Retinal pigment epithelial cell (primary cell): ENCODE results near the gene RSPH1.

Experiments used
- DNase-seq: peaks from one replicate; pipeline ENCODE4 v3.0.0-alpha.2; 2010; ENCODE audit warnings: low read depth
- H3K4me3 ChIP-seq: 2 replicates; pipeline ENCODE4 v1.5.1; 2011; ENCODE audit warnings: mild to moderate bottlenecking, low read length, control low read depth, moderate library complexity
- TF ChIP-seq, protein P1 (sequence below): conservative IDR thresholded peaks from 2 replicates; pipeline ENCODE4 v1.5.1; 2011; ENCODE audit warnings: low read depth, low read length, control low read depth, inconsistent platforms

Gene RSPH1

DNA sequence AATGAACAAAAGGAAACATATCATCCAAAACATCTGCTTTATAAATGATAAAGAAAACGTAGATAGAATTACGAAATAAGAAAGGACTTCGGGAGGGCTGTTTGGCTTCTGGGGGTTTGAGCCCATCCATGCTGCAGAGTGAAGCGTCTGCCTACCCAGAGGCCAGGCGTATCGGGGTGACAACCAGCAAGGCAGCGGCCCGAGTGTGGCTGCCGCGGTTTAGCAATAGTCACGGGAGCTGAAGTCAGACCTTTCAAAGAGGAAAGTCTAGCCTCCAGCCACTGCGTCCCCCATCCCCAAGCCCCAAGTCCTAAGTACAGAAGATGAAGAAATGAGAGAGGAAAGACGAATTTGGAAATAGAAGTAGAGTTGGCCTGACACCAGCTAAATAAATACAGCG lies 26.2 kb upstream of the RSPH1 start:
- H3K4me3 ChIP-seq, result no peak overlapping the region
- TF ChIP-seq, protein P1, sequence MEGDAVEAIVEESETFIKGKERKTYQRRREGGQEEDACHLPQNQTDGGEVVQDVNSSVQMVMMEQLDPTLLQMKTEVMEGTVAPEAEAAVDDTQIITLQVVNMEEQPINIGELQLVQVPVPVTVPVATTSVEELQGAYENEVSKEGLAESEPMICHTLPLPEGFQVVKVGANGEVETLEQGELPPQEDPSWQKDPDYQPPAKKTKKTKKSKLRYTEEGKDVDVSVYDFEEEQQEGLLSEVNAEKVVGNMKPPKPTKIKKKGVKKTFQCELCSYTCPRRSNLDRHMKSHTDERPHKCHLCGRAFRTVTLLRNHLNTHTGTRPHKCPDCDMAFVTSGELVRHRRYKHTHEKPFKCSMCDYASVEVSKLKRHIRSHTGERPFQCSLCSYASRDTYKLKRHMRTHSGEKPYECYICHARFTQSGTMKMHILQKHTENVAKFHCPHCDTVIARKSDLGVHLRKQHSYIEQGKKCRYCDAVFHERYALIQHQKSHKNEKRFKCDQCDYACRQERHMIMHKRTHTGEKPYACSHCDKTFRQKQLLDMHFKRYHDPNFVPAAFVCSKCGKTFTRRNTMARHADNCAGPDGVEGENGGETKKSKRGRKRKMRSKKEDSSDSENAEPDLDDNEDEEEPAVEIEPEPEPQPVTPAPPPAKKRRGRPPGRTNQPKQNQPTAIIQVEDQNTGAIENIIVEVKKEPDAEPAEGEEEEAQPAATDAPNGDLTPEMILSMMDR, result no peak
- no peak for DNase-seq

DNA sequence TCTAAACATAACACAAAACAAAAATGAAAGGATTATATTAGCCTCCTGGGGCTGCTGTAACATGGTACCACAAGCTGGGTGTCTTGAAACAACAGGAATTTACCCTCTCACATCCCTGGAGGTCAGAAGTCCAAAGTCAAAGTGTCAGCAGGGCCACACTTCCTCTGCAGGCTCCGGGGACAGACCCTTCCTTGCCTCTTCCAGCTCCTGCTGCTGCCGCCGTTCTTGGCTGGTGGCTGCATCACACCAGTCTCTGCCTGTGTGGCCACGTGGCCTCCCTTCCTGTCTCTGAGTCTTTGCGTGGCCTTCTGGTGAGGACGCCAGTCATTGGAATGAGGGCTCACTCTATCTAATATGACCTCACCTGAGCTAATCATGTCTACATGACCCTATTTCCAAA lies 25.8 kb upstream of the RSPH1 start:
- DNase-seq, result no peak
- H3K4me3 ChIP-seq, result no peak overlapping the region
- TF ChIP-seq, protein P1, result no peak

DNA sequence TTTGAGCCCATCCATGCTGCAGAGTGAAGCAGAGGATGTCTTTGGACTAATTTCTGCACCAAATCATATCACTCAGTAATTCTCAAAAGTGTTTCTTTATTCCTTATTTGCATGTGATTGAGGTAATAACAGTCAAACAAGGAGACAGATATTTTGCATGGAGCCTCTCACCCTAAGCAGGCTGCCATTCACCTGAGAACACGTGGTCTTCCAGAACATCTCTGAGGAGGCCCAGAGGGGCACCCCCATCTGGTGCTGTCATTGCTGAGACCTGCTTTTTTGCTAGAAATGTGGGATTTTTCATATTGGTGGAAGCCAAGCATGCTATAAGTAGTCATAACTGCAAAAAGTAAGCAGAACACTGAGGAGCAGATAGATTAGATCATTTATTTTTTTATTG lies 25.4 kb upstream of the RSPH1 start:
- DNase-seq, result no peak
- no peak overlapping the region for H3K4me3 ChIP-seq
- TF ChIP-seq, protein P1, result no peak

DNA sequence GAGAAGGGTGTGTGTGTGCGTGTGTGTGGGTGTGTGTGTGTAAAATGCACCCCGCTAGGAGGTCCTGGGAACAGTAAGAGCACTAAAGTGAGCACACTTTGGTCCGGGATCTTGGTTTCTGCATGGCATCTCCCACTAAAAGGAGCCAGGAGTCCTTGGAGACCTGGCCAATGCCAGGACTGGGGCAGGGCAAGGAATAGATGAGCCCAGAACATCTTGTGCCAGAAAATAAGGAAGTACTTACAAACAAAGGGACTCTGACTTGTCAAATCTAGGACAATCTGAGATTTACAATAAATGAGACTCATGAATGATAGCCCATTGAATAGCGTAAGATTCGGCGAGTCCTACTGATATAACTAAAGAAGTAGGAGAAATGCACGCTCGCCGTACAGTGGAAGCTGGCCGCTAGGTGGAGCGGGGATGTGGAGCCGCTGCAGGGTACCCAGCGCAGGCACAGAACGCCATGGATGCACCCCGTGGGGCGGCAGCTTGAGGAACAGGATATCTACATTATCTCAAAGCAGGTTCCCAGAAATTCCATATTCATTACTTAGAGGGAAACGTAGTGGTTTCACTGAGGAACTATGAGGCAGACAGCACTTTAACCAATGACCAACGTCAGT lies 24.7 kb upstream of the RSPH1 start:
- TF ChIP-seq, protein P1, result peak; percentile 20
- DNase-seq, result no peak
- H3K4me3 ChIP-seq, result no peak overlapping the region

DNA sequence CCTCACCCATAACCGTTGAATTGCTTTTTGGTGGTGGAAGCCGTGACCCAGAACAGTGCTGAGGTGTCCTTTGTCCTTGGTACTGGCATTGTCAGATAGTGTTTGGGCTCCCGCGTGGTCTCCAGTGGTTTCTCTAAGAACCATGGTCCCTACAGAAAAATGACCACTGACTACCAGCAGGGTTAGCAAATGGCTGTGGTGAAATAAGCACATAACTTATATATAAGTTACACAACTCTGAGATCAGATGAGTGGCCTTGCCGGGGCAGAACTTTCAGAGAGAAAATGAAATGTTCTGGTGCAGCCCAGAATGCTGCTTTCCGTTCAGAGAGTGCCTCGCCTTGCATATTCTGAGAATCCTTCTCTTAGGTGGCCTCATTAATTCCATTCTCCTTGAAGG lies 22.6 kb upstream of the RSPH1 start:
- no peak overlapping the region for H3K4me3 ChIP-seq
- TF ChIP-seq, protein P1, result no peak
- no peak for DNase-seq

DNA sequence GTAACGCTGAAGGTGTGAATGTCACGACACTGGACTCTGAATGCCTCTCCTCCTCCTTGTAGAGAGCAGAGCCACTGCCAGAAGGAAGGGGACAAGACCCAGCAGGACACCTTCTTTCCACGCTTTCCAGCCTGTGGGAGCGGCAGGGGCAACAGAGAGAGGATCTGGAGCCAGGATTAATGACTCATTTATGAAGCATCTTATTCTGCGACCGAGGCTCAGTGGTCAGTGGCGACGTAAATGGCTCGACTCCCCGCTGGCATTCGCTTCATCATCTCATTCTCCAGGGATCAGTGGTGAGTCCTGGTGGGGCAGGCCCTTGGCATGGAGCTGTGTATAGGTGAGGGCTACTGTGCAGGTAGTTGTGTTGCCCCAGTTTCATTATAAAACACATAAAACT lies 22.2 kb upstream of the RSPH1 start:
- H3K4me3 ChIP-seq, result no peak overlapping the region
- TF ChIP-seq, protein P1, result no peak
- peak; percentile 51 for DNase-seq

DNA sequence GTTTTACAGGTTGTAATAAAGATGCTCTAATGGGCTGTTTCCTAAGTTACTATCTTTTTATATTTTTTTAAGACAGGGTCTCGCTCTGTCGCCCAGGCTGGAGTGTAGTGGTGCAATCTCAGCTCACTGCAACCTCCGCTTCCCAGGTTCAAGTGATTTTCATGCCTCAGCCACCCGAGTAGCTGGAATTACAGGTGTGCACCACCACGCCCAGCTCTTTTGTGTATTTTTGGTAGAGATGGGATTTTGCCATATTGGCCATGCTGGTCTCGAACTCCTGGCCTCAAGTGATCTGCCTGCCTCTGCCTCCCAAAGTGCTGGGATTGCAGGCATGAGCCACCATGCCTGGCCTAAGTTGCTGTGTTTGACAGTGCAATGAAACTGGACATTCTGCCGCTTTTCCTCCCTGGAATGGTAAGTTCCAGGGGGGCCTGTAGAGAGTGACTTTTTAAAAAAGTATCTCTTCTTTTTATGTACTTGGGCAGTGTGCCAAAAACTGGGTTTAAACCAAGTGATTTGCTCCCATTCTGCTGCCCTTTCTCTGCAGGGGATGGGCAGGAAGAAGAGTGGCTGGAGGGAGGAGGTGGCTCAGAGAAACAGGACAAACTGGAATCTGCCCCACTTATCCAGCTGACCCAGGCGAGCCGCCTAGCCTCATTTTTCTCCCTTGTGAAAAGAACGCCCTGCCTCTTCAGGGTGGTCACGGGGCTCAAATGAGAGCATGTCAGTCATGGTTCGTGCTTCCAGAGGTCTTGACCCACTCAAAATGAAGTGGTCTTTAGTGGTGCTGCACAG lies 19.9 kb upstream of the RSPH1 start:
- no peak for DNase-seq

More for the DNA sequence above, 19.9 kb upstream of the RSPH1 start:
- TF ChIP-seq, protein P1, result no peak
- no peak overlapping the region for H3K4me3 ChIP-seq
